ENCODE data around the gene SCGB1D1. TPM values are rescaled to one million over a fixed set of nuclear protein-coding genes. Genes with fewer than 3 reads are reported as not detected.

SCGB1D1 gene
- total RNA-seq, 1 experiment from 2014 or later: not detected

- CTCF ChIA-PET: interaction anchor here (0.7 to 1.4 kb wide), 13 partner anchors 11 to 420 kb away, joined by 3 to 10 read pairs (median 4); partner anchors contain the start of gene SCGB2A2
- no TSS peak for BruUV-seq (replicated peaks)
- no peaks in the 10 kb centered on the region for H3K79me2 ChIP-seq (ENCODE audit: insufficient read depth, low read length)
- RAD21 ChIA-PET (ENCODE audit: low non-redundant PET in 1 of 2, low total read pairs in 2 of 2, uncharacterized antibody in 2 of 2, unreplicated experiment in 2 of 2): no interaction called here
- no peak for TF ChIP-seq JUND (IDR thresholded peaks at IDR 0.05)
- TF ChIP-seq CTCF (IDR thresholded peaks at IDR 0.05 in 2 of 3, conservative IDR thresholded peaks at IDR 0.05 in 1 of 3; ENCODE audit: borderline replicate concordance in 1 of 3, insufficient read depth in 1 of 3, low read depth in 2 of 3, low read length in 2 of 3): peak; percentile 53 to 89 (median 64)
- TF ChIP-seq, protein P1, sequence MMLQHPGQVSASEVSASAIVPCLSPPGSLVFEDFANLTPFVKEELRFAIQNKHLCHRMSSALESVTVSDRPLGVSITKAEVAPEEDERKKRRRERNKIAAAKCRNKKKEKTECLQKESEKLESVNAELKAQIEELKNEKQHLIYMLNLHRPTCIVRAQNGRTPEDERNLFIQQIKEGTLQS (IDR thresholded peaks at IDR 0.05): no peak
- peak; percentile 81 for TF ChIP-seq RAD21 (IDR thresholded peaks at IDR 0.05; ENCODE audit: low read depth)
- no peak overlapping the region for H3K27ac ChIP-seq (ENCODE audit: low read depth, low read length)
- H3K9me3 ChIP-seq (ENCODE audit: control insufficient read depth in 1 of 2, insufficient read depth in 1 of 2, low read depth in 1 of 2, low read length in 2 of 2): 0 out of 4 replicates have a peak, but pooled peaks cover 0 to 4% of the 10 kb centered on the region in 2 experiments
- H3K27me3 ChIP-seq (ENCODE audit: insufficient read depth, low read length): no peaks in the 10 kb centered on the region
- DNase-seq (ENCODE audit: low read depth, low spot score) (no peak), ATAC-seq (peak; percentile 63)
- H3K9ac ChIP-seq (ENCODE audit: low read length): no peak overlapping the region
- no peaks in the 10 kb centered on the region for H3K36me3 ChIP-seq (ENCODE audit: control insufficient read depth in 1 of 2, insufficient read depth in 2 of 2, low read length in 2 of 2)
- no peaks in the 10 kb centered on the region for H3K4me1 ChIP-seq (ENCODE audit: control insufficient read depth in 1 of 2, insufficient read depth in 2 of 2, low read length in 2 of 2)
- no peaks in the 10 kb centered on the region for H4K20me1 ChIP-seq (ENCODE audit: insufficient read depth)
- H3K4me3 ChIP-seq (replicated peaks in 1 of 2; ENCODE audit: low read depth in 1 of 2, low read length in 2 of 2): no peak overlapping the region
- intact Hi-C loops (cut with micrococcal nuclease): loop anchor here (1.0 kb wide), 3 partner anchors 94 to 161 kb away; no protein-coding TSS in a partner anchor
- POLR2A ChIA-PET: no interaction called here
- peak overlapping the region; percentile 59 for H2AFZ ChIP-seq (ENCODE audit: low read depth, low read length, poor library complexity, severe bottlenecking)
- no peaks in the 10 kb centered on the region for H3K9me2 ChIP-seq (ENCODE audit: insufficient read depth)
- H3K4me2 ChIP-seq (ENCODE audit: low read length): no peak overlapping the region
Measured at GRCh38 chr11:62217191-62217748, 27.3 kb downstream of the SCGB1D1 start.

- POLR2A ChIA-PET: no interaction called here
- no peak overlapping the region for H2AFZ ChIP-seq (ENCODE audit: low read depth, low read length, poor library complexity, severe bottlenecking)
- H3K9ac ChIP-seq (ENCODE audit: low read length): no peak overlapping the region
- DNase-seq (ENCODE audit: low read depth, low spot score) (no peak), ATAC-seq (no peak)
- peaks cover 11 to 18% of the 10 kb centered on the region in 2 experiments; a peak in 2 of 4 replicates for H3K9me3 ChIP-seq (ENCODE audit: control insufficient read depth in 1 of 2, insufficient read depth in 1 of 2, low read depth in 1 of 2, low read length in 2 of 2)
- no peaks in the 10 kb centered on the region for H3K9me2 ChIP-seq (ENCODE audit: insufficient read depth)
- H4K20me1 ChIP-seq (ENCODE audit: insufficient read depth): no peaks in the 10 kb centered on the region
- no peaks in the 10 kb centered on the region for H3K36me3 ChIP-seq (ENCODE audit: control insufficient read depth in 1 of 2, insufficient read depth in 2 of 2, low read length in 2 of 2)
- RAD21 ChIA-PET (ENCODE audit: low non-redundant PET in 1 of 2, low total read pairs in 2 of 2, uncharacterized antibody in 2 of 2, unreplicated experiment in 2 of 2): no interaction called here
- H3K4me3 ChIP-seq (replicated peaks in 1 of 2; ENCODE audit: low read depth in 1 of 2, low read length in 2 of 2): no peak overlapping the region
- intact Hi-C loops (cut with micrococcal nuclease): no loop called here
- BruUV-seq (replicated peaks): no TSS peak
- no peak overlapping the region for H3K27ac ChIP-seq (ENCODE audit: low read depth, low read length)
- CTCF ChIA-PET: no interaction called here
- TF ChIP-seq EZH2 (IDR thresholded peaks at IDR 0.05) (no peak), EZH2phosphoT487 (IDR thresholded peaks at IDR 0.05; ENCODE audit: borderline replicate concordance) (no peak), TCF7L2 (IDR thresholded peaks at IDR 0.05; ENCODE audit: borderline replicate concordance, extremely low read depth, insufficient read depth, insufficient read length) (no peak), POLR2A (IDR thresholded peaks at IDR 0.05; ENCODE audit: borderline replicate concordance, extremely low read depth, insufficient read depth, insufficient read length) (no peak), CBX3 (IDR thresholded peaks at IDR 0.05; ENCODE audit: low read depth) (no peak), SRF (IDR thresholded peaks at IDR 0.05; ENCODE audit: low read depth) (no peak)
- TF ChIP-seq, protein P2, sequence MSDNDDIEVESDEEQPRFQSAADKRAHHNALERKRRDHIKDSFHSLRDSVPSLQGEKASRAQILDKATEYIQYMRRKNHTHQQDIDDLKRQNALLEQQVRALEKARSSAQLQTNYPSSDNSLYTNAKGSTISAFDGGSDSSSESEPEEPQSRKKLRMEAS (IDR thresholded peaks at IDR 0.05): no peak
- TF ChIP-seq, protein P3, sequence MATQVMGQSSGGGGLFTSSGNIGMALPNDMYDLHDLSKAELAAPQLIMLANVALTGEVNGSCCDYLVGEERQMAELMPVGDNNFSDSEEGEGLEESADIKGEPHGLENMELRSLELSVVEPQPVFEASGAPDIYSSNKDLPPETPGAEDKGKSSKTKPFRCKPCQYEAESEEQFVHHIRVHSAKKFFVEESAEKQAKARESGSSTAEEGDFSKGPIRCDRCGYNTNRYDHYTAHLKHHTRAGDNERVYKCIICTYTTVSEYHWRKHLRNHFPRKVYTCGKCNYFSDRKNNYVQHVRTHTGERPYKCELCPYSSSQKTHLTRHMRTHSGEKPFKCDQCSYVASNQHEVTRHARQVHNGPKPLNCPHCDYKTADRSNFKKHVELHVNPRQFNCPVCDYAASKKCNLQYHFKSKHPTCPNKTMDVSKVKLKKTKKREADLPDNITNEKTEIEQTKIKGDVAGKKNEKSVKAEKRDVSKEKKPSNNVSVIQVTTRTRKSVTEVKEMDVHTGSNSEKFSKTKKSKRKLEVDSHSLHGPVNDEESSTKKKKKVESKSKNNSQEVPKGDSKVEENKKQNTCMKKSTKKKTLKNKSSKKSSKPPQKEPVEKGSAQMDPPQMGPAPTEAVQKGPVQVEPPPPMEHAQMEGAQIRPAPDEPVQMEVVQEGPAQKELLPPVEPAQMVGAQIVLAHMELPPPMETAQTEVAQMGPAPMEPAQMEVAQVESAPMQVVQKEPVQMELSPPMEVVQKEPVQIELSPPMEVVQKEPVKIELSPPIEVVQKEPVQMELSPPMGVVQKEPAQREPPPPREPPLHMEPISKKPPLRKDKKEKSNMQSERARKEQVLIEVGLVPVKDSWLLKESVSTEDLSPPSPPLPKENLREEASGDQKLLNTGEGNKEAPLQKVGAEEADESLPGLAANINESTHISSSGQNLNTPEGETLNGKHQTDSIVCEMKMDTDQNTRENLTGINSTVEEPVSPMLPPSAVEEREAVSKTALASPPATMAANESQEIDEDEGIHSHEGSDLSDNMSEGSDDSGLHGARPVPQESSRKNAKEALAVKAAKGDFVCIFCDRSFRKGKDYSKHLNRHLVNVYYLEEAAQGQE (IDR thresholded peaks at IDR 0.05; ENCODE audit: low read depth): no peak
- no peaks in the 10 kb centered on the region for H3K4me1 ChIP-seq (ENCODE audit: control insufficient read depth in 1 of 2, insufficient read depth in 2 of 2, low read length in 2 of 2)
- H3K27me3 ChIP-seq (ENCODE audit: insufficient read depth, low read length): no peaks in the 10 kb centered on the region
- H3K79me2 ChIP-seq (ENCODE audit: insufficient read depth, low read length): no peaks in the 10 kb centered on the region
- no peak overlapping the region for H3K4me2 ChIP-seq (ENCODE audit: low read length)
Measured at GRCh38 chr11:62221498-62221897, 31.5 kb downstream of the SCGB1D1 start.
